ENCODE data around the gene MAP7. TPM values are rescaled to one million over a fixed set of nuclear protein-coding genes. Genes with fewer than 3 reads are reported as not detected.

Gene MAP7
- total and polyA plus RNA-seq, 2 experiments from 2014 or later: 44.7 to 49.2 TPM

- TF ChIP-seq ZNF462 (CRISPR knock-in tag; IDR thresholded peaks at IDR 0.05) (no peak), ZNF331 (CRISPR knock-in tag; IDR thresholded peaks at IDR 0.05; ENCODE audit: low read depth) (no peak), JUNB (IDR thresholded peaks at IDR 0.05; ENCODE audit: unreplicated experiment) (no peak), EZH2 (IDR thresholded peaks at IDR 0.05; ENCODE audit: low read depth, unreplicated experiment) (no peak)
Measured at GRCh38 chr6:136370988-136371728, 179.1 kb downstream of the MAP7 start (continued).

- no peaks in the 10 kb centered on the region for H3K9me3 Mint-ChIP-seq
- no peak overlapping the region for H3K4me3 ChIP-seq
- peaks cover 13% of the 10 kb centered on the region for H3K36me3 ChIP-seq (ENCODE audit: insufficient read depth)
- peaks cover 3% of the 10 kb centered on the region for H3K27me3 Mint-ChIP-seq (ENCODE audit: insufficient read depth, low read depth, poor library complexity)
- no peak for ATAC-seq
- peaks cover 2% of the 10 kb centered on the region; the same call in 2 of the 3 replicates for H3K4me1 Mint-ChIP-seq
- no peaks in the 10 kb centered on the region for H3K27me3 ChIP-seq (ENCODE audit: insufficient read depth)
- DNase-seq (ENCODE audit: low spot score): no peak
- 0 out of 2 replicates have a peak, but pooled peaks cover 4% of the 10 kb centered on the region for H3F3A ChIP-seq (replicated peaks; ENCODE audit: low read depth)
- H3K4me3 Mint-ChIP-seq: no peak overlapping the region
- H3K27ac ChIP-seq (ENCODE audit: low read depth): no peak overlapping the region
- no peaks in the 10 kb centered on the region for H3K9me2 ChIP-seq (ENCODE audit: insufficient read depth)
- no peaks in the 10 kb centered on the region; the same call in 1 of the 2 replicates for H3K4me1 ChIP-seq (ENCODE audit: insufficient read depth)
- H2AFZ ChIP-seq: no peak overlapping the region
- H4K20me1 ChIP-seq (replicated peaks; ENCODE audit: insufficient read depth): peaks cover 3% of the 10 kb centered on the region; the same call in 1 of the 2 replicates
- no peaks in the 10 kb centered on the region for H3K79me2 ChIP-seq (replicated peaks; ENCODE audit: insufficient read depth)
- H3K4me2 ChIP-seq: no peak overlapping the region
- peaks cover 38% of the 10 kb centered on the region for H3K36me3 Mint-ChIP-seq (ENCODE audit: low read depth)
- peak overlapping the region; percentile 46; the same call in 1 of the 2 replicates for H3K27ac Mint-ChIP-seq
- no peak for TF ChIP-seq EZH2 (IDR thresholded peaks at IDR 0.05; ENCODE audit: low read depth, unreplicated experiment)
- no peak for TF ChIP-seq ZNF462 (CRISPR knock-in tag; IDR thresholded peaks at IDR 0.05)
- TF ChIP-seq ZNF331 (CRISPR knock-in tag; IDR thresholded peaks at IDR 0.05; ENCODE audit: low read depth): no peak
- no peak for TF ChIP-seq CTCF (conservative IDR thresholded peaks at IDR 0.05; ENCODE audit: low read depth in 2 of 2)
Measured at GRCh38 chr6:136365776-136366354, 184.4 kb downstream of the MAP7 start.
